NCI-H82 treated with DMSO at 0.1 percent for 48 hours (cell line): Measurements from ENCODE around the gene CNIH4.
"Not testable (repeated sequence)": the region's sequence is repeated elsewhere in the genome, so short reads cannot be mapped to it uniquely, and the experiment has no call there.

Experiments
- DNase-seq: peaks from one replicate; lab custom pipeline; 2025; ENCODE audit not compliant: unreplicated experiment; lab: John Stamatoyannopoulos, UW

Gene CNIH4

GRCh38 chr1:224393294-224393693 is 36.6 kb downstream of the CNIH4 start:
- DNase-seq: no peak

GRCh38 chr1:224399887-224400286 is 43.2 kb downstream of the CNIH4 start:
- DNase-seq: no peak

DNA sequence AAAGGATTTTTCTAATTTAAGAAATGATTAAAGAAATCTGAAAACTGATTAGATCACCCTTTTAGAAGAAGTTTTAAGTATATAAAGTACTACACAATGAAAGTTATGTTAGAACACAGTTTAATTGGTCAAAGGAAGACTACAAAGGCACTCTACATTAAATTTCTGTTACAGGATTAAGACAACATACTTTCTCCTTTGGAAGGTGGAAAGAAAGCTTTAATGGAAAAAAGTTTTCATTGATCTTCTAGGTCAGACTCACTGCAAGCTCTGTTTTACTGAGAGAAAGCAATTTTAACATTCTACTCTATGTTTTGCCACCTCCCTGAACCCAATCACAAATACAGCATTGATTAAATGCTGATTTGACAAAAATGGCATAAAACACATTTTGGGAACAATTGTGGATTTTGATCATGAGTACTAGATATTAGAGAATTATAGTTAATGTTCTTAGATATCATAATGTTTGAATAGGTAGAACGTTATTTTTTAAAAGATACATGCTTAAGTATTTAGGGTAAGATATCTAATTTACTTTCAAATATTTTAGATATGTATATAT is 45.9 kb downstream of the CNIH4 start:
- DNase-seq: no peak

- DNase-seq: no peak
These were observed 48.4 kb downstream of the CNIH4 start for GRCh38 chr1:224404916-224405603.

DNA sequence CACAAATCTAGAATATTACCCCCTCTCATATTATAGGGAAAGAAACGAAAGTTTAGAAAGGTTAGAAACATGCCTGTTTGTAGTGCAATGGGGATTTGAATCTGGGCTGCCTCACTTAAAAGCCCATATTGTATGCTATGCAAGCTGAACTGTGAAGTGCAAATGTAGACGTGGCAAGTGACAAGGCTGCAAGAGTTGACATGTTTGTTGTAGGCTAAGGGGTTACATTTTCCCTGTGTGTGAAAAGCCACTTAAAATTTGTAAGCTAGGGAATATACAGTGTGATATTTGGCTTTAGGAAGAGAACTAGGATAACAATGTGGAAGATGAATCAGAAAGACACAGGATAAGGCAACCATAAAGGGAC is 48.9 kb downstream of the CNIH4 start:
- no peak for DNase-seq

GRCh38 chr1:224406216-224406615 is 49.5 kb downstream of the CNIH4 start:
- no peak for DNase-seq

DNA sequence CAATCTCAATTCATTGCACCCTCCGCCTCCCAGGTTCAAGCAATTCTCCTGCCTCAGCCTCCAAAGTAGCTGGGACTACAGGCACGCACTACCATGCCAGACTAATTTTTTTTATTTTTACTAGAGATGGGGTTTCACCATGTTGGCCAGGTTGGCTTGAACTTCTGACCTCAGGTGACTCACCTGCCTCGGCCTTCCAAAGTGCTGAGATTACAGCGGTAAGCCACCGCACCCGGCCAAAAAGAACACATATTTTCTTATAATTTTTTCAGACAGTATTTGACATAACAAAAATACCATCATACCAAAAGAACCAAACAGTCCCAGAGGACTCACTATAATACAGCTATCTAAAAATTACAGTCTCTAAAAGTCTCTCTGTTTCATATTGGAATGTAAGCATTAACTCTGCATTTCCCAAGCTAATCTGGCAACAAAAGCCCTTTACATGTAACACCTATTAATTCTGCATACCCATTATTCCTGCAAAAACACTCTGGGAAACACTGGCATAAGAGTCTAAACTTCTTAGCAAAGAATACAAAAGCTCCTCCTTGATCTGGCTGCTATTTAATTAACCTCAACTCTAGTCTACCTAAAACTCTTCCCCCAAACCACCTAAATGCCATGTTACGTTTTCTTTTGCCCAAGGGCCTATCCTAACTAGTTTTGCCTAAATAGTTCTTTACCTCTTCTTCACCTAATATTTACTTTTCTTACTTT is 51.1 kb downstream of the CNIH4 start:
- no peak for DNase-seq

DNA sequence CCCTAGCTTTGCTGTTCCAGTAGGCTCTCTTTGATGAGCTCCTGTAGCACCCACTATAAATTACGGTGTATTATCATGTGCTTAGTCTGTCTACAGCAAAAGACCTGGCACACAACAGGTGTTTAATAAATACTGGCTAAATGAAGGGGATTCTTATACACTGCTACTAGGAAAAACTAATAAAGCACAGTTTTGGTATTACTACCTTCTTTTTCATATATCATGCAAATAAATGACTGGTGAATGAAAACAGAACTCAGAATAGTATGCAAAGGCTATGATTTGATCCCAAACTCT is 51.6 kb downstream of the CNIH4 start:
- no peak for DNase-seq

GRCh38 chr1:224411766-224412165 is 55.1 kb downstream of the CNIH4 start:
- no peak for DNase-seq

- no peak for DNase-seq
These were observed 63.4 kb downstream of the CNIH4 start for GRCh38 chr1:224420106-224420505.

GRCh38 chr1:224425279-224425884 is 68.7 kb downstream of the CNIH4 start:
- DNase-seq: no peak

- not testable (repeated sequence) for DNase-seq
These were observed 70.2 kb downstream of the CNIH4 start for GRCh38 chr1:224426869-224427268.

GRCh38 chr1:224427346-224427745 is 70.7 kb downstream of the CNIH4 start:
- DNase-seq: no peak

GRCh38 chr1:224428713-224429112 is 72.0 kb downstream of the CNIH4 start:
- DNase-seq: not testable (repeated sequence)
